K562 (cell line): Measurements from ENCODE around the gene RPRD1B. TPM values are rescaled to one million over a fixed set of nuclear protein-coding genes. Genes with fewer than 3 reads are reported as not detected.

Experiments
- BHLHE40 ChIP-seq: IDR thresholded peaks from 2 replicates; pipeline ENCODE4 v1.6.1; 2011; ENCODE audit warnings: low read length, improper control_type of control experiment
- E2F5 ChIP-seq: sonication (generic); formaldehyde crosslinking; IDR thresholded peaks from 2 replicates; pipeline ENCODE4 v1.8.0; 2022; ENCODE audit warnings: mild to moderate bottlenecking, missing genetic modification reagents
- ETS1 ChIP-seq: conservative IDR thresholded peaks from 2 replicates; pipeline ENCODE4 v1.6.1; 2011; ENCODE audit warnings: low read depth, mild to moderate bottlenecking, low read length; ENCODE audit not compliant: control insufficient read depth
- FOXJ2 ChIP-seq: fragments of 200-800 bp; sonication (Bioruptor generic); IDR thresholded peaks from 2 replicates; pipeline ENCODE4 v1.6.1; 2016; ENCODE audit warnings: missing genetic modification characterization, missing compliant biosample characterization
- HDAC8 ChIP-seq: fragments of 450-650 bp; IDR thresholded peaks from 2 replicates; pipeline ENCODE4 v1.6.1; 2016; ENCODE audit warnings: mild to moderate bottlenecking, missing genetic modification characterization, moderate library complexity, missing compliant biosample characterization
- HMGXB4 ChIP-seq: sonication (generic); formaldehyde crosslinking; IDR thresholded peaks from 2 replicates; pipeline ENCODE4 v1.8.1; 2023; ENCODE audit warnings: mild to moderate bottlenecking, missing genetic modification reagents
- MNT ChIP-seq, 2 experiments: fragments of 450-650 bp; conservative IDR thresholded peaks; 2 replicates each; pipeline ENCODE4 v1.6.1; 2017; ENCODE audit warnings: mild to moderate bottlenecking in 2 of 2, moderate library complexity in 2 of 2
- RBM17 ChIP-seq: fragments of 200-400 bp; formaldehyde crosslinking; IDR thresholded peaks from 2 replicates; pipeline ENCODE4 v1.6.1; 2017; ENCODE audit warnings: low read depth, mild to moderate bottlenecking, low read length, borderline replicate concordance
- SRSF7 ChIP-seq: fragments of 200-400 bp; formaldehyde crosslinking; optimal IDR thresholded peaks from 2 replicates; pipeline ENCODE3; 2017; ENCODE audit warnings: mild to moderate bottlenecking, low read depth, low read length
- STAT5A ChIP-seq: IDR thresholded peaks from 2 replicates; pipeline ENCODE4 v1.6.1; 2012; ENCODE audit warnings: low read length, inconsistent platforms, borderline replicate concordance
- TGIF2 ChIP-seq: sonication (generic); formaldehyde crosslinking; IDR thresholded peaks from 2 replicates; pipeline ENCODE4 v1.8.1; 2022; ENCODE audit warnings: mild to moderate bottlenecking, missing genetic modification reagents, moderate library complexity
- ZBTB17 ChIP-seq: fragments of 450-650 bp; formaldehyde crosslinking; IDR thresholded peaks from 2 replicates; pipeline ENCODE4 v1.4.0; 2020; ENCODE audit warnings: mild to moderate bottlenecking
- ZBTB43 ChIP-seq: sonication (generic); formaldehyde crosslinking; IDR thresholded peaks from 2 replicates; pipeline ENCODE4 v1.8.0; 2023; ENCODE audit warnings: mild to moderate bottlenecking, missing genetic modification reagents
- ZKSCAN8 ChIP-seq: fragments of 200-800 bp; sonication (Bioruptor generic); IDR thresholded peaks from 2 replicates; pipeline ENCODE4 v1.6.1; 2016; ENCODE audit warnings: missing genetic modification characterization, missing compliant biosample characterization
- ZNF133 ChIP-seq: fragments of 250-450 bp; sonication (Bioruptor Pico); IDR thresholded peaks from 2 replicates; pipeline ENCODE4 v1.4.0; 2020; ENCODE audit warnings: mild to moderate bottlenecking
- ZNF316 ChIP-seq: fragments of 450-650 bp; IDR thresholded peaks from 2 replicates; pipeline ENCODE4 v1.6.1; 2016
- ZNF395 ChIP-seq: fragments of 200-800 bp; sonication (Bioruptor generic); IDR thresholded peaks from 2 replicates; pipeline ENCODE4 v1.6.1; 2017; ENCODE audit warnings: missing genetic modification characterization, missing compliant biosample characterization
- ZNF398 ChIP-seq: fragments of 250-450 bp; sonication (Bioruptor Pico); IDR thresholded peaks from 2 replicates; pipeline ENCODE4 v1.8.0; 2021; ENCODE audit warnings: moderate library complexity, mild to moderate bottlenecking, inconsistent platforms
- polyA plus RNA-seq, 8 experiments: library from polyadenylated mRNA; depleted of rRNA in 4 of 8; stranded (reverse) in 5 of 8; unstranded in 3 of 8; fragments of >200 nt; fragmentation: Nextera tagmentation in 2 of 8; fragmentation: Illumina TruSeq in 1 of 8; extraction: Ambion mirVana in 2 of 8; extraction: Trizol in 1 of 8; gene quantifications; 2 replicates each; pipeline versions ENCODE4 v1.2.1 to v1.2.3, GENCODE V29; 2011 to 2014; ENCODE audit warnings: inconsistent platforms in 1 of 8, missing spikeins in 1 of 8
- total RNA-seq, 7 experiments: library from RNA; depleted of rRNA in 6 of 7; stranded (reverse); fragments of >200 nt in 6 of 7; fragmentation: Illumina TruSeq in 2 of 7; extraction: Trizol in 2 of 7; gene quantifications; 2 replicates each; pipeline versions ENCODE4 v1.2.1 to v1.2.3, GENCODE V29; 2011 to 2021; ENCODE audit warnings: low replicate concordance in 1 of 7

The RPRD1B gene
- total and polyA plus RNA-seq, 9 of the 15 experiments (the other 6 are each of a cell fraction or from before 2014, with no cell fraction given) = 5.5 to 43.0 (median 24.4) TPM

GRCh38 chr20:38084425-38084951 is 50.9 kb downstream of the RPRD1B start (continued):
- TF ChIP-seq ZNF395 (peak; percentile 77; the same call in 1 of the 2 replicates), RBM17 (no peak), ZNF398 (CRISPR knock-in tag) (no peak), BHLHE40 (no peak), ZNF133 (no peak), HDAC8 (tag) (no peak), SRSF7 (no peak), FOXJ2 (tag) (no peak), E2F5 (CRISPR knock-in tag) (no peak), MNT (conservative IDR thresholded peaks at IDR 0.05) (0 out of 4 replicates have a peak, but pooled peaks of 1 of the 2 experiments have one; percentile 23), ZBTB43 (CRISPR knock-in tag) (no peak), ETS1 (no peak), TGIF2 (no peak), STAT5A (peak; percentile 38; the same call in 1 of the 2 replicates), ZNF316 (no peak), ZKSCAN8 (CRISPR knock-in tag) (no peak), HMGXB4 (CRISPR knock-in tag) (no peak), ZBTB17 (CRISPR knock-in tag) (no peak)
